ENCODE data around the gene TNS3. TPM values are rescaled to one million over a fixed set of nuclear protein-coding genes. Genes with fewer than 3 reads are reported as not detected.

TNS3 gene
- total RNA-seq, 1 experiment from 2014 or later: 9.5 TPM

DNA sequence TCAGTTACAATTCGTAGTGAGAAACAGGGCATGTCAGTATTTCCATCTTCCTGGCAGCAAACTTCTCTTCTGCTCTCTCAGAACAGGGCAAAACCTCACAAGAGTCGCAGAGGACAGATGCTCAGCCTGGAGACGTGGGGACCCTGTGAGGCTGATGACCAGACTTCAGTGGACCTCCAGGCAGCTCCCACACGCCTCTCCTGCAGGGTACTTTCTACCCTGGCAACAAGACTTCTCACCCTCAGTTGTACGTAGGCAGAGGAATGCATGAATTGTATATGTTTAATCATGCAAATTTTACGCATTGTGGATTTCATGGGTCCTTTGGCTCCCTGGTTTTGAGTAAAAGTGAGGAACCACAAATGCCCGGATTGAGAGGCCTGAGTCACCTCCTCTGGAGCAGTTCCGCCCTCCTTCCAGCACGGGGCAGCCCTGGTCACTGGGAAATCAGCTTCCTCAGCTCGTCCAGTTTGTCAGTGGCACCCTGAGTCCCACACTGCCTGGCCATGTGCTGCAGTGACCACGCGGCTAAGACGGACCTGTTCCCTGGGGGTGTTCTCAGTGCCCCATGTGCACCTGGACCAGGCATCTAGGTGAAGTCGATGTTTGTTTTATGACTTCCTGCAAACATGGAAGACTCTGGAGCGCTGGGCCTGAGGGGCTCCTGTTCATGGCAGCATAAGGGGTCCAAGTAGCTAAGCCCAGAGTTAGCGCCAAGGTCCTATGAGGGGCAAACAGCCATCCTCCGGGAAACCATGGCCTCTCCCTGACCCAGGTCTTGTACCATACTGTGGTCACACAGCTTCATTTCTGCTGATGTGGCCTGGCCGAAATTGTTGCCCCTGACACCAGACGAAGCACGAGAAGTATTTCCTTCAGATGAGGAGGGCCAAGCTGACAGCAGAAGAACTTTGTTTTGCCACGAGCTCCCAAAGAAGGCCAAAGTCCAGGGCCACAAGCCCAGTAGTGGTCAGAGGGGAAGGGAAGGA is 165.1 kb downstream of the TNS3 start:
- Histone ChIP-seq H3K27ac (ENCODE audit: insufficient read length, low read depth, low read length) (no peak overlapping the region), H2AFZ (ENCODE audit: low read length) (no peak overlapping the region), H4K20me1 (ENCODE audit: control insufficient read depth, insufficient read depth, insufficient read length) (no peaks in the 10 kb centered on the region), H2BK12ac (ENCODE audit: insufficient read length, low read depth, low read length) (no peak overlapping the region), H3K14ac (ENCODE audit: insufficient read depth, low read length) (no peak overlapping the region; the same call in 1 of the 2 replicates), H3K4me1 (ENCODE audit: insufficient read depth, low read length) (peaks cover 2% of the 10 kb centered on the region; the same call in 1 of the 2 replicates), H4K8ac (replicated peaks; ENCODE audit: insufficient read length, low read depth, low read length) (no peak overlapping the region), H2BK20ac (ENCODE audit: low read depth, low read length, poor library complexity, severe bottlenecking) (no peak overlapping the region), H3K23me2 (ENCODE audit: insufficient read length, low read depth, low read length, poor library complexity, severe bottlenecking) (no peaks in the 10 kb centered on the region), H3K18ac (ENCODE audit: insufficient read length, low read depth, low read length) (peak overlapping the region; percentile 40), H2BK15ac (ENCODE audit: low read depth, low read length) (no peak overlapping the region), H3K27me3 (ENCODE audit: insufficient read depth, low read length) (no peaks in the 10 kb centered on the region), H3K9ac (ENCODE audit: extremely low read depth, insufficient read length, low read length) (no peak overlapping the region), H2BK120ac (ENCODE audit: low read depth, low read length, poor library complexity, severe bottlenecking) (no peak overlapping the region), H4K5ac (ENCODE audit: insufficient read length, low read depth, low read length) (no peak overlapping the region), H3K79me1 (ENCODE audit: insufficient read depth, low read depth, low read length, poor library complexity, severe bottlenecking) (no peaks in the 10 kb centered on the region), H3T11ph (ENCODE audit: low read length) (no peak overlapping the region), H2AK5ac (ENCODE audit: insufficient read length, low read length) (no peak overlapping the region), H2BK5ac (ENCODE audit: insufficient read length, low read length) (no peak overlapping the region), H3K4ac (ENCODE audit: low read depth, low read length) (no peak overlapping the region), H4K91ac (ENCODE audit: insufficient read length, low read depth, low read length) (no peak overlapping the region), H3K79me2 (ENCODE audit: insufficient read depth, low read length) (no peaks in the 10 kb centered on the region), H3K4me2 (ENCODE audit: insufficient read depth, insufficient read length, low read length) (no peak overlapping the region), H3K23ac (ENCODE audit: insufficient read length, low read depth, low read length) (no peak overlapping the region), H3K9me3 (ENCODE audit: control insufficient read depth, low read depth, low read length) (no peaks in the 10 kb centered on the region), H3K56ac (ENCODE audit: insufficient read length, low read depth, low read length) (no peak overlapping the region)
- H3K4me1 Mint-ChIP-seq: peaks cover 10 to 11% of the 10 kb centered on the region in 2 experiments
- WGBS (ENCODE audit: extremely low coverage, insufficient read length, low lambda C conversion rate): no CpG with 5 or more reads among the region's 21 CpGs
- TF ChIP-seq, protein P1, sequence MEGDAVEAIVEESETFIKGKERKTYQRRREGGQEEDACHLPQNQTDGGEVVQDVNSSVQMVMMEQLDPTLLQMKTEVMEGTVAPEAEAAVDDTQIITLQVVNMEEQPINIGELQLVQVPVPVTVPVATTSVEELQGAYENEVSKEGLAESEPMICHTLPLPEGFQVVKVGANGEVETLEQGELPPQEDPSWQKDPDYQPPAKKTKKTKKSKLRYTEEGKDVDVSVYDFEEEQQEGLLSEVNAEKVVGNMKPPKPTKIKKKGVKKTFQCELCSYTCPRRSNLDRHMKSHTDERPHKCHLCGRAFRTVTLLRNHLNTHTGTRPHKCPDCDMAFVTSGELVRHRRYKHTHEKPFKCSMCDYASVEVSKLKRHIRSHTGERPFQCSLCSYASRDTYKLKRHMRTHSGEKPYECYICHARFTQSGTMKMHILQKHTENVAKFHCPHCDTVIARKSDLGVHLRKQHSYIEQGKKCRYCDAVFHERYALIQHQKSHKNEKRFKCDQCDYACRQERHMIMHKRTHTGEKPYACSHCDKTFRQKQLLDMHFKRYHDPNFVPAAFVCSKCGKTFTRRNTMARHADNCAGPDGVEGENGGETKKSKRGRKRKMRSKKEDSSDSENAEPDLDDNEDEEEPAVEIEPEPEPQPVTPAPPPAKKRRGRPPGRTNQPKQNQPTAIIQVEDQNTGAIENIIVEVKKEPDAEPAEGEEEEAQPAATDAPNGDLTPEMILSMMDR (conservative IDR thresholded peaks at IDR 0.05): no peak
- H3K36me3 Mint-ChIP-seq (ENCODE audit: insufficient read depth in 1 of 3, low read depth in 3 of 3): peaks cover 5 to 18% (median 14%) of the 10 kb centered on the region in 3 experiments; a peak in 5 of 7 replicates
- no peaks in the 10 kb centered on the region; the same call in 1 of the 2 replicates for H3K27me3 Mint-ChIP-seq (ENCODE audit: low read depth)
- peak overlapping the region in 1 of 3 experiments; percentile 52; a peak in 1 of 7 replicates for H3K27ac Mint-ChIP-seq
- no peaks in the 10 kb centered on the region for H3K9me3 Mint-ChIP-seq
- no peak overlapping the region for H3K4me3 Mint-ChIP-seq
- DNase-seq: no peak
